GM18873 (cell line): ENCODE data around the gene SNX15.

Source experiments
- ATAC-seq: cut with Tn5 transposase; IDR thresholded peaks from one replicate; pipeline ENCODE4 v1.9.1; 2021; ENCODE audit warnings: mild to moderate bottlenecking, moderate library complexity, moderate number of reproducible peaks; ENCODE audit not compliant: unreplicated experiment, low FRiP score

The SNX15 gene

GRCh38 chr11:65051398-65051858, 24.2 kb downstream of the SNX15 start:
- ATAC-seq: no peak

GRCh38 chr11:65053827-65054508, 26.7 kb downstream of the SNX15 start:
- no peak for ATAC-seq

- ATAC-seq: no peak
These were observed 28.3 kb downstream of the SNX15 start for GRCh38 chr11:65055538-65055937.

- no peak for ATAC-seq
These were observed 29.8 kb downstream of the SNX15 start for GRCh38 chr11:65056999-65057398.

GRCh38 chr11:65057526-65057925, 30.3 kb downstream of the SNX15 start:
- no peak for ATAC-seq

- ATAC-seq: no peak
These were observed 30.8 kb downstream of the SNX15 start for GRCh38 chr11:65058012-65058411.

GRCh38 chr11:65058419-65059054, 31.3 kb downstream of the SNX15 start, which contains the start of gene NAALADL1:
Gene NAALADL1, minus strand, starts transcription at chr11:65058553. Its CDS starts 32 bp downstream, at chr11:65058521.
- ATAC-seq: no peak

GRCh38 chr11:65059523-65059922, 32.3 kb downstream of the SNX15 start:
- no peak for ATAC-seq

GRCh38 chr11:65059959-65060824, 33.0 kb downstream of the SNX15 start:
- ATAC-seq: no peak

GRCh38 chr11:65060913-65061408, 33.7 kb downstream of the SNX15 start:
- no peak for ATAC-seq

GRCh38 chr11:65063532-65063931, 36.3 kb downstream of the SNX15 start:
- ATAC-seq: no peak

- ATAC-seq: no peak
These were observed 37.6 kb downstream of the SNX15 start for GRCh38 chr11:65064847-65065240.

GRCh38 chr11:65065851-65066250, 38.6 kb downstream of the SNX15 start:
- no peak for ATAC-seq

- ATAC-seq: no peak
These were observed 39.1 kb downstream of the SNX15 start for GRCh38 chr11:65066315-65066714.

- no peak for ATAC-seq
These were observed 39.6 kb downstream of the SNX15 start for GRCh38 chr11:65066805-65067291.

- no peak for ATAC-seq
These were observed 40.2 kb downstream of the SNX15 start for GRCh38 chr11:65067446-65067845.

GRCh38 chr11:65069217-65069616, 42.0 kb downstream of the SNX15 start:
- ATAC-seq: no peak

- ATAC-seq: no peak
These were observed 44.8 kb downstream of the SNX15 start for GRCh38 chr11:65071907-65072630.

GRCh38 chr11:65072631-65072966, 45.4 kb downstream of the SNX15 start:
- ATAC-seq: no peak

- ATAC-seq: no peak
These were observed 50.2 kb downstream of the SNX15 start for GRCh38 chr11:65077451-65077850.
